Endothelial cell of umbilical vein (primary cell): ENCODE measurements around the gene PPP4R1. TPM values are rescaled to one million over a fixed set of nuclear protein-coding genes. Genes with fewer than 3 reads are reported as not detected.

Experiments
- BruUV-seq: library from RNA; stranded (reverse); fragments of 400-500 nt; replicated peaks from 2 replicates; lab custom pipeline; 2021; lab: Mats Ljungman, UMichigan
- CTCF ChIA-PET: fragments of 300-600, 350-600 bp; sonication (Branson Sonifier 250); formaldehyde crosslinking; loops from one replicate; lab custom pipeline; 2021; ENCODE audit warnings: antibody characterized with exemption, inconsistent platforms; lab: Charles Lee
- POLR2A ChIA-PET: fragments of 300-600, 350-600 bp; sonication (Branson Sonifier 250); formaldehyde crosslinking; loops from one replicate; lab custom pipeline; 2021; ENCODE audit warnings: antibody characterized with exemption, inconsistent platforms; lab: Charles Lee
- DNase-seq: peaks from one replicate; pipeline ENCODE4 v3.0.0-alpha.2; 2011; ENCODE audit warnings: low read depth, low spot score
- FAIRE-seq: peaks from 2 replicates; lab custom pipeline; 2011; peaks lifted over from hg19 to GRCh38; lab: Jason Lieb, UNC
- H2AFZ ChIP-seq: 2 replicates; pipeline ENCODE4 v1.6.0; 2012; ENCODE audit warnings: low read depth, low read length, control low read depth, inconsistent platforms
- H3K27ac ChIP-seq: 2 replicates; pipeline ENCODE4 v1.5.1; 2011; ENCODE audit warnings: low read depth, mild to moderate bottlenecking, control low read depth, low read length, moderate library complexity; ENCODE audit not compliant: insufficient read depth
- H3K27me3 ChIP-seq, 2 experiments: 2 replicates each; pipeline versions ENCODE4 v1.6.0 to v1.6.1; 2011; ENCODE audit warnings: low read length in 2 of 2, mixed read lengths in 1 of 2; ENCODE audit not compliant: control insufficient read depth in 2 of 2, insufficient read depth in 2 of 2
- H3K36me3 ChIP-seq, 2 experiments: 2 replicates in 1 of 2; 3 replicates in 1 of 2; pipeline ENCODE4 v1.5.1; 2011; ENCODE audit warnings: low read length in 2 of 2, mild to moderate bottlenecking in 1 of 2, moderate library complexity in 1 of 2; ENCODE audit not compliant: control insufficient read depth in 2 of 2, insufficient read depth in 2 of 2; ENCODE audit errors: extremely low read depth in 1 of 2
- H3K4me1 ChIP-seq: 3 replicates; pipeline ENCODE4 v1.5.1; 2011; ENCODE audit warnings: mild to moderate bottlenecking, low read length; ENCODE audit not compliant: control insufficient read depth, insufficient read depth; ENCODE audit errors: extremely low read depth
- H3K4me2 ChIP-seq: 2 replicates; pipeline ENCODE4 v1.6.1; 2011; ENCODE audit warnings: low read length, control low read depth, mixed read lengths; ENCODE audit not compliant: insufficient read depth
- H3K4me3 ChIP-seq, 3 experiments: fragments of 200-600 bp in 1 of 3; sonication (generic), shearing (Covaris generic) in 1 of 3; replicated peaks in 1 of 3; 2 replicates each; pipeline ENCODE4 v1.5.1; 2011 to 2016; ENCODE audit warnings: control low read depth in 3 of 3, low read length in 3 of 3, mild to moderate bottlenecking in 2 of 3, inconsistent platforms in 1 of 3, low read depth in 1 of 3, moderate library complexity in 1 of 3; ENCODE audit not compliant: insufficient read depth in 1 of 3
- H3K79me2 ChIP-seq: 2 replicates; pipeline ENCODE4 v1.6.0; 2012; ENCODE audit warnings: low read length, inconsistent platforms; ENCODE audit not compliant: control insufficient read depth, insufficient read depth
- H3K9ac ChIP-seq: replicated peaks from 2 replicates; pipeline ENCODE3; 2011; ENCODE audit warnings: low read length, control low read depth; ENCODE audit not compliant: insufficient read depth; ENCODE audit errors: extremely low read depth
- H3K9me1 ChIP-seq: replicated peaks from 3 replicates; pipeline ENCODE4 v1.6.0; 2011; ENCODE audit warnings: mild to moderate bottlenecking, low read length; ENCODE audit not compliant: control insufficient read depth, insufficient read depth; ENCODE audit errors: extremely low read depth
- H3K9me3 ChIP-seq: replicated peaks from 2 replicates; pipeline ENCODE4 v1.5.1; 2012; ENCODE audit warnings: low read length, inconsistent platforms; ENCODE audit not compliant: control insufficient read depth, insufficient read depth
- H4K20me1 ChIP-seq: replicated peaks from 2 replicates; pipeline ENCODE3; 2011; ENCODE audit warnings: mild to moderate bottlenecking, low read length; ENCODE audit not compliant: control insufficient read depth, insufficient read depth; ENCODE audit errors: extremely low read depth
- EZH2 ChIP-seq: IDR thresholded peaks from 2 replicates; pipeline ENCODE4 v1.6.1; 2012; ENCODE audit warnings: borderline replicate concordance, low read depth, mild to moderate bottlenecking, moderate library complexity, low read length, inconsistent platforms; ENCODE audit not compliant: severe bottlenecking
- FOS ChIP-seq: IDR thresholded peaks from 2 replicates; pipeline ENCODE4 v1.6.1; 2011; ENCODE audit warnings: mild to moderate bottlenecking, low read length, moderate library complexity, borderline replicate concordance; ENCODE audit not compliant: insufficient read depth
- GATA2 ChIP-seq: IDR thresholded peaks from 2 replicates; pipeline ENCODE4 v1.7.0; 2011; ENCODE audit warnings: low read depth, mild to moderate bottlenecking, moderate library complexity, mixed read lengths, low read length; ENCODE audit not compliant: insufficient read length, insufficient read depth
- JUN ChIP-seq: IDR thresholded peaks from 2 replicates; pipeline ENCODE4 v1.6.1; 2011; ENCODE audit warnings: borderline replicate concordance, low read depth; ENCODE audit not compliant: insufficient read length, insufficient read depth
- MYC ChIP-seq: IDR thresholded peaks from one replicate; pipeline ENCODE4 v1.6.1; 2011; ENCODE audit warnings: mild to moderate bottlenecking, low read depth, low read length
- POLR2A ChIP-seq: IDR thresholded peaks from 2 replicates; pipeline ENCODE4 v1.6.1; 2012; ENCODE audit warnings: low read depth, mild to moderate bottlenecking, control low read depth, low read length
- POLR2AphosphoS5 ChIP-seq: IDR thresholded peaks from 2 replicates; pipeline ENCODE4 v1.6.1; 2012; ENCODE audit warnings: low read depth, mild to moderate bottlenecking, control low read depth, low read length, moderate library complexity; ENCODE audit not compliant: insufficient read depth
- dilution Hi-C: fragments of 300-500 bp; cut with MboI; formaldehyde crosslinking; loops from one replicate; pipeline ENCODE4 v1.15.0; 2019; ENCODE audit warnings: low sequenced_read_pairs; ENCODE audit not compliant: extremely low pct_ligation_motif_present
- intact Hi-C: fragments of 100-400 bp; cut with micrococcal nuclease; formaldehyde crosslinking; loops from one replicate; pipeline ENCODE4 v1.10.0; 2022
- polyA plus RNA-seq, 4 experiments: library from polyadenylated mRNA; depleted of rRNA in 3 of 4; stranded (reverse) in 3 of 4; unstranded in 1 of 4; fragments of >200 nt; gene quantifications; 2 replicates each; pipeline versions ENCODE4 v1.2.1 to v1.2.3, GENCODE V29; 2011 to 2012; ENCODE audit warnings: missing spikeins in 1 of 4
- total RNA-seq: library from RNA; stranded (reverse); gene quantifications from 2 replicates; pipeline ENCODE4 v1.2.3, GENCODE V29; 2021
- TF ChIP-seq, protein P1 (sequence below): IDR thresholded peaks from 2 replicates; pipeline ENCODE4 v1.6.1; 2011; ENCODE audit not compliant: insufficient read depth, insufficient read length
- TF ChIP-seq, protein P2 (sequence below), 2 donors: IDR thresholded peaks; 1 replicate in 1 of 2; 2 replicates in 1 of 2; pipeline ENCODE4 v1.5.1; 2011; ENCODE audit warnings: low read length in 2 of 2, mild to moderate bottlenecking in 2 of 2, moderate library complexity in 2 of 2, control low read depth in 1 of 2, inconsistent platforms in 1 of 2, low read depth in 1 of 2; ENCODE audit not compliant: insufficient read depth in 1 of 2; ENCODE audit errors: extremely low read depth in 1 of 2

The PPP4R1 gene
- total and polyA plus RNA-seq, 2 donors (not counting 3 experiments of a cell fraction or from before 2014, with no cell fraction given) = 138 to 152 TPM

DNA sequence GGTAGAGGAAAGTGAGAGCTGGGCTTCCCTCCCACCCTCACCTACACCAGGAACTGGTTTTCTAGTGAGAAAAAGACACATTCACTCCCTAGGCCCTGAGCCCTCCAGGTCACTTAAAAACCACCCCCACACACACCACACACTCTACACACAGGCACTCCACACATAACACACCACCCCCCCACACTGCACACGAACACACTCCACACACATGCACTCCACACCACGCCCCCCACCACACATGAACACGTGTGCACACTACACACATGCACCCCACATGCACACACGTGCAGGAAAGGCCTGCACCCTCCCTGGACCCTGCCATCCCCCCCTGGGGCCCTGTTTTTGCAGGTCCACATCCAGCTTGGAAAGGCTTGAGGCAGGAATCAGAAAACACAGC, 71.4 kb downstream of the PPP4R1 start:
- CTCF ChIA-PET = no interaction called here
- Histone ChIP-seq H2AFZ (no peak overlapping the region), H3K9me3 (no peaks in the 10 kb centered on the region), H3K4me1 (peaks cover 8% of the 10 kb centered on the region), H3K9ac (no peak overlapping the region), H3K27ac (no peak overlapping the region), H4K20me1 (no peaks in the 10 kb centered on the region), H3K4me3 (no peak overlapping the region), H3K36me3 (peaks cover 13 to 16% of the 10 kb centered on the region in 2 experiments), H3K79me2 (no peaks in the 10 kb centered on the region), H3K9me1 (no peaks in the 10 kb centered on the region), H3K27me3 (no peaks in the 10 kb centered on the region), H3K4me2 (no peak overlapping the region)
- intact Hi-C loops (no loop called here), dilution Hi-C loops (no loop called here)
- POLR2A ChIA-PET = no interaction called here
- FAIRE-seq (no peak), DNase-seq (no peak)
- no TSS peak for BruUV-seq
- no peak for TF ChIP-seq POLR2A

DNA sequence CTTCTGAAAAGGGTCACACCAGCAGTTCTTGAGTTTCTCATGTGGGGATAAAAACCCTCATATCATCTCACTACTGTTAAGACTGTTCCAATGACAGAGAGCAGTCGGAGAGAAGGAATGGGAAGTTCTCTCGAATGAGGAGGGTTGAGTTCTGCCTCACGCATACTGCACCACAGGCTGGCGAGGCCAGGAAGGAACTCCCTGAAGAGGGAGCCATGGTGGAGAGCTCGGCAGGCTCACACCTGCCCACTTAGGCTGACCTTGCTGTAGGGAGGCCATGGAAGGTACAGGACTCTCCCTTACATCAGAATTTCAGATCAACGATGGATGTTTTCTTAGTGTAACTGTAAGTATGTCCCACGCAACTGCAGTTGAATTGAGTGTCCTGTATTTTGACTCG, 74.4 kb downstream of the PPP4R1 start:
- Histone ChIP-seq H3K4me1 (peaks cover 8% of the 10 kb centered on the region), H2AFZ (no peak overlapping the region), H3K4me2 (no peak overlapping the region), H3K9me3 (no peaks in the 10 kb centered on the region), H3K79me2 (no peaks in the 10 kb centered on the region), H4K20me1 (no peaks in the 10 kb centered on the region), H3K36me3 (peaks cover 0 to 10% of the 10 kb centered on the region in 2 experiments), H3K9ac (no peak overlapping the region), H3K4me3 (no peak overlapping the region), H3K27ac (no peak overlapping the region), H3K27me3 (no peaks in the 10 kb centered on the region), H3K9me1 (no peaks in the 10 kb centered on the region)
- ChIA-PET CTCF (interaction anchor here (1.7 kb wide), 1 partner anchor 19 kb away, joined by 3 read pairs; no protein-coding TSS in a partner anchor), POLR2A (no interaction called here)
- TF ChIP-seq, protein P1, sequence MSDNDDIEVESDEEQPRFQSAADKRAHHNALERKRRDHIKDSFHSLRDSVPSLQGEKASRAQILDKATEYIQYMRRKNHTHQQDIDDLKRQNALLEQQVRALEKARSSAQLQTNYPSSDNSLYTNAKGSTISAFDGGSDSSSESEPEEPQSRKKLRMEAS = no peak
- TF ChIP-seq JUN = no peak
- no peak for TF ChIP-seq FOS
- TF ChIP-seq MYC = no peak
- no peak for TF ChIP-seq GATA2
- TF ChIP-seq POLR2A = no peak
- TF ChIP-seq EZH2 = no peak
- TF ChIP-seq, protein P2, sequence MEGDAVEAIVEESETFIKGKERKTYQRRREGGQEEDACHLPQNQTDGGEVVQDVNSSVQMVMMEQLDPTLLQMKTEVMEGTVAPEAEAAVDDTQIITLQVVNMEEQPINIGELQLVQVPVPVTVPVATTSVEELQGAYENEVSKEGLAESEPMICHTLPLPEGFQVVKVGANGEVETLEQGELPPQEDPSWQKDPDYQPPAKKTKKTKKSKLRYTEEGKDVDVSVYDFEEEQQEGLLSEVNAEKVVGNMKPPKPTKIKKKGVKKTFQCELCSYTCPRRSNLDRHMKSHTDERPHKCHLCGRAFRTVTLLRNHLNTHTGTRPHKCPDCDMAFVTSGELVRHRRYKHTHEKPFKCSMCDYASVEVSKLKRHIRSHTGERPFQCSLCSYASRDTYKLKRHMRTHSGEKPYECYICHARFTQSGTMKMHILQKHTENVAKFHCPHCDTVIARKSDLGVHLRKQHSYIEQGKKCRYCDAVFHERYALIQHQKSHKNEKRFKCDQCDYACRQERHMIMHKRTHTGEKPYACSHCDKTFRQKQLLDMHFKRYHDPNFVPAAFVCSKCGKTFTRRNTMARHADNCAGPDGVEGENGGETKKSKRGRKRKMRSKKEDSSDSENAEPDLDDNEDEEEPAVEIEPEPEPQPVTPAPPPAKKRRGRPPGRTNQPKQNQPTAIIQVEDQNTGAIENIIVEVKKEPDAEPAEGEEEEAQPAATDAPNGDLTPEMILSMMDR (IDR thresholded peaks at IDR 0.05; ENCODE audit: extremely low read depth in 1 of 2, insufficient read depth in 1 of 2, low read depth in 1 of 2, low read length in 2 of 2) = no peak
- TF ChIP-seq POLR2AphosphoS5 = no peak
- FAIRE-seq (no peak), DNase-seq (no peak)
- intact Hi-C loops (no loop called here), dilution Hi-C loops (no loop called here)
- no TSS peak for BruUV-seq
